NT2/D1 (cell line): ENCODE measurements around the gene ZNF536.

Source experiments
- SUZ12 ChIP-seq: IDR thresholded peaks from 2 replicates; pipeline ENCODE4 v1.6.1; 2011; ENCODE audit not compliant: insufficient read length, insufficient read depth; ENCODE audit errors: extremely low read depth
- ZNF274 ChIP-seq: IDR thresholded peaks from 2 replicates; pipeline ENCODE4 v1.6.1; 2011; ENCODE audit warnings: mild to moderate bottlenecking, low read depth, low read length

GRCh38 chr19:30518965-30519606 lies 146.9 kb downstream of the ZNF536 start:
- no peak for TF ChIP-seq ZNF274
- no peak for TF ChIP-seq SUZ12
